B cell (primary cell): ENCODE measurements around the gene MEGF11. TPM values are rescaled to one million over a fixed set of nuclear protein-coding genes. Genes with fewer than 3 reads are reported as not detected.

Experiments
- ATAC-seq: fragments of 200-7000 bp; cut with Tn5 transposase; one replicate; pipeline ENCODE4 v1.10.0; 2021; ENCODE audit warnings: low read depth, mild to moderate bottlenecking, moderate number of reproducible peaks, moderate library complexity
- CTCF ChIA-PET: fragments of 350-600 bp; sonication (Branson Sonifier 250); formaldehyde crosslinking; loops from one replicate; lab custom pipeline; 2021; ENCODE audit warnings: antibody characterized with exemption, inconsistent platforms; lab: Charles Lee
- POLR2A ChIA-PET: fragments of 350-600 bp; sonication (Branson Sonifier 250); formaldehyde crosslinking; loops from one replicate; lab custom pipeline; 2021; ENCODE audit warnings: antibody characterized with exemption; lab: Charles Lee
- DNase-seq: peaks from one replicate; pipeline ENCODE4 v3.0.0; 2013
- H2AFZ ChIP-seq: 2 replicates; pipeline ENCODE4 v1.6.1; 2012; ENCODE audit warnings: mild to moderate bottlenecking, low read depth, low read length; ENCODE audit not compliant: insufficient read depth, poor library complexity, severe bottlenecking
- H3K27ac ChIP-seq, 2 donors: 1 replicate in 1 of 2; 2 replicates in 1 of 2; pipeline ENCODE4 v1.5.1; 2012 to 2013; ENCODE audit warnings: low read length in 2 of 2, mild to moderate bottlenecking in 2 of 2, moderate library complexity in 1 of 2
- H3K27me3 ChIP-seq, 4 experiments: fragments of 200-600 bp in 1 of 4; sonication (generic) in 1 of 4; replicated peaks in 1 of 4; 1 replicate in 2 of 4; 2 replicates in 2 of 4; pipeline versions ENCODE4 v1.6.1 to v1.7.0; 2013 to 2016; ENCODE audit warnings: low read length in 3 of 4, mild to moderate bottlenecking in 2 of 4, mixed read lengths in 1 of 4, moderate library complexity in 1 of 4; ENCODE audit not compliant: insufficient read depth in 4 of 4, control insufficient read depth in 3 of 4; ENCODE audit errors: control extremely low read depth in 1 of 4
- H3K36me3 ChIP-seq, 2 experiments: replicated peaks in 1 of 2; 1 replicate in 1 of 2; 2 replicates in 1 of 2; pipeline versions ENCODE4 v1.6.1 to v1.7.1; 2013; ENCODE audit warnings: low read length in 1 of 2; ENCODE audit not compliant: insufficient read depth in 2 of 2, control insufficient read depth in 1 of 2; ENCODE audit errors: control extremely low read depth in 1 of 2, extremely low read depth in 1 of 2
- H3K4me1 ChIP-seq, 2 donors: fragments of 200-600 bp in 1 of 2; sonication (generic) in 1 of 2; 1 replicate in 1 of 2; 2 replicates in 1 of 2; pipeline versions ENCODE4 v1.5.1 to v1.6.1; 2013 to 2017; ENCODE audit warnings: low read length in 2 of 2; ENCODE audit not compliant: control insufficient read depth in 2 of 2, insufficient read depth in 2 of 2
- H3K4me2 ChIP-seq: replicated peaks from 2 replicates; pipeline ENCODE3; 2012; ENCODE audit warnings: mild to moderate bottlenecking, low read depth, low read length; ENCODE audit not compliant: poor library complexity, severe bottlenecking
- H3K4me3 ChIP-seq, 5 experiments: fragments of 200-600 bp in 1 of 5; sonication (generic) in 1 of 5; 1 replicate in 3 of 5; 2 replicates in 2 of 5; pipeline versions ENCODE4 v1.5.1 to v1.7.0; 2011 to 2016; ENCODE audit warnings: low read length in 4 of 5, mild to moderate bottlenecking in 4 of 5, low read depth in 2 of 5, control low read depth in 1 of 5, moderate library complexity in 1 of 5; ENCODE audit not compliant: insufficient read depth in 1 of 5; ENCODE audit errors: control extremely low read depth in 1 of 5, extremely low read depth in 1 of 5
- H3K79me2 ChIP-seq: fragments of 200-600 bp; sonication (generic); one replicate; pipeline ENCODE4 v1.6.0; 2016; ENCODE audit warnings: low read length; ENCODE audit not compliant: control insufficient read depth, insufficient read depth
- H3K9ac ChIP-seq: fragments of 200-600 bp; sonication (generic); 2 replicates; pipeline ENCODE4 v1.6.1; 2017; ENCODE audit warnings: mild to moderate bottlenecking, low read length, moderate library complexity
- H3K9me3 ChIP-seq, 3 donors: one replicate each; pipeline versions ENCODE4 v1.6.1 to v1.7.1; 2013; ENCODE audit warnings: low read length in 2 of 3; ENCODE audit not compliant: control insufficient read depth in 2 of 3, insufficient read depth in 1 of 3; ENCODE audit errors: control extremely low read depth in 1 of 3
- H4K20me1 ChIP-seq: 2 replicates; pipeline ENCODE4 v1.6.0; 2012; ENCODE audit warnings: mild to moderate bottlenecking, low read length; ENCODE audit not compliant: insufficient read depth, control insufficient read depth, poor library complexity, severe bottlenecking
- H3K27ac Mint-ChIP-seq: one replicate; pipeline ENCODE4 v1.8.0; 2021; ENCODE audit warnings: mixed read lengths
- H3K27me3 Mint-ChIP-seq: one replicate; pipeline ENCODE4 v1.8.0; 2021; ENCODE audit warnings: mixed read lengths
- H3K4me1 Mint-ChIP-seq: one replicate; pipeline ENCODE4 v1.8.0; 2021; ENCODE audit warnings: mixed read lengths
- H3K4me3 Mint-ChIP-seq: one replicate; pipeline ENCODE4 v1.8.0; 2021; ENCODE audit warnings: mixed read lengths
- H3K9me3 Mint-ChIP-seq: one replicate; pipeline ENCODE4 v1.8.0; 2022; ENCODE audit warnings: mixed read lengths; ENCODE audit not compliant: insufficient read depth
- EZH2 ChIP-seq: IDR thresholded peaks from 2 replicates; pipeline ENCODE4 v1.6.1; 2012; ENCODE audit warnings: borderline replicate concordance, low read depth, mild to moderate bottlenecking, moderate library complexity, low read length; ENCODE audit not compliant: insufficient read depth, poor library complexity, severe bottlenecking
- WGBS: methylation state at CpG from one replicate; pipeline ENCODE4 v1.1.5; 2013; ENCODE audit warnings: missing lambda C conversion rate; ENCODE audit not compliant: insufficient coverage; 5-methylcytosine and 5-hydroxymethylcytosine counted together
- intact Hi-C: fragments of 100-400 bp; cut with micrococcal nuclease; formaldehyde crosslinking; loops from one replicate; pipeline ENCODE4 v1.10.0; 2022
- polyA plus RNA-seq: library from polyadenylated mRNA; depleted of rRNA; stranded (reverse); fragments of >200 nt; gene quantifications from 2 replicates; pipeline ENCODE4 v1.2.3, GENCODE V29; 2012
- total RNA-seq, 2 donors: library from RNA; stranded (reverse); fragments of 120-200 nt in 1 of 2; gene quantifications; 1 replicate in 1 of 2; 2 replicates in 1 of 2; pipeline versions ENCODE4 v1.2.3 to v1.2.4, GENCODE V29; 2013 to 2022
- TF ChIP-seq, protein P1 (sequence below): fragments of 200-600 bp; IDR thresholded peaks from one replicate; pipeline ENCODE4 v1.8.0; 2022; ENCODE audit warnings: antibody characterized with exemption, mild to moderate bottlenecking

Gene MEGF11
- total and polyA plus RNA-seq, 2 donors (not counting 1 experiment from before 2014, with no cell fraction given) = 0.04 to 0.34 TPM

GRCh38 chr15:66240240-66240794 lies 13.2 kb downstream of the MEGF11 start:
- Mint-ChIP-seq H3K4me1 (peaks cover 2% of the 10 kb centered on the region), H3K27ac (no peak overlapping the region), H3K27me3 (peaks cover 40% of the 10 kb centered on the region), H3K4me3 (no peak overlapping the region), H3K9me3 (no peaks in the 10 kb centered on the region)
- intact Hi-C loops = no loop called here
- H2AFZ ChIP-seq = no peak overlapping the region
- no peak overlapping the region for H3K27ac ChIP-seq
- no peak for ATAC-seq
- DNase-seq = no peak
- peaks cover 0 to 6% of the 10 kb centered on the region in 2 donors for H3K4me1 ChIP-seq
- no peak overlapping the region for H3K9ac ChIP-seq
- no peaks in the 10 kb centered on the region for H3K79me2 ChIP-seq
- H3K36me3 ChIP-seq = no peaks in the 10 kb centered on the region
- H3K4me2 ChIP-seq = no peak overlapping the region
- ChIA-PET CTCF (no interaction called here), POLR2A (no interaction called here)
- TF ChIP-seq EZH2 = no peak
- H3K9me3 ChIP-seq = no peaks in the 10 kb centered on the region
- no peaks in the 10 kb centered on the region for H4K20me1 ChIP-seq
- peaks cover 0 to 5% (median 0%) of the 10 kb centered on the region in 4 experiments for H3K27me3 ChIP-seq
- H3K4me3 ChIP-seq = no peak overlapping the region
- 94% methylated on average over 9 of the region's 9 CpGs for WGBS

DNA sequence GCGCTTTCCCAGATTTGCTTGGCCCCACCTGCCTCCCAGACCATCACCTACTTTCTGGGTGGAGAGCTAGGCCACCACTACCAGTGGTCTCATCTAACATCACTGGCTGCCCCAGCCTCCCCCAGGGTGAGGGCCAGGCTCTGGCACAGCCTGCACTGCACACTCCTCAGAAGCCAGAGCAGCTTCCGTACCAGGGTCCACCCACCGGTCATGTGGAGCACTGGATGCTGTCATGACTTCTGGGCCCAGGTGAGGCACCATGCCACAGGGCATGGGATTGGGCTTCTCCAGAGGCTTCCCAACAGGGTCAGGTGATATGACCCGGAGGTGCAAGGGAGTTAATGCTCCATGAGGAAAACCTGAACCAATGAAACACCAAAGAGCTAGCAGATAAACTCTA lies 14.0 kb downstream of the MEGF11 start:
- peaks cover 0 to 6% of the 10 kb centered on the region in 2 donors for H3K4me1 ChIP-seq
- no peak overlapping the region for H3K4me2 ChIP-seq
- peaks cover 0 to 7% (median 0%) of the 10 kb centered on the region in 4 experiments for H3K27me3 ChIP-seq
- H3K36me3 ChIP-seq = no peaks in the 10 kb centered on the region
- no peak overlapping the region for H3K27ac ChIP-seq
- 94% methylated on average over 4 of the region's 4 CpGs for WGBS
- ATAC-seq (no peak), DNase-seq (no peak)
- H3K79me2 ChIP-seq = no peaks in the 10 kb centered on the region
- peaks cover 2% of the 10 kb centered on the region for H3K4me1 Mint-ChIP-seq
- TF ChIP-seq, protein P1, sequence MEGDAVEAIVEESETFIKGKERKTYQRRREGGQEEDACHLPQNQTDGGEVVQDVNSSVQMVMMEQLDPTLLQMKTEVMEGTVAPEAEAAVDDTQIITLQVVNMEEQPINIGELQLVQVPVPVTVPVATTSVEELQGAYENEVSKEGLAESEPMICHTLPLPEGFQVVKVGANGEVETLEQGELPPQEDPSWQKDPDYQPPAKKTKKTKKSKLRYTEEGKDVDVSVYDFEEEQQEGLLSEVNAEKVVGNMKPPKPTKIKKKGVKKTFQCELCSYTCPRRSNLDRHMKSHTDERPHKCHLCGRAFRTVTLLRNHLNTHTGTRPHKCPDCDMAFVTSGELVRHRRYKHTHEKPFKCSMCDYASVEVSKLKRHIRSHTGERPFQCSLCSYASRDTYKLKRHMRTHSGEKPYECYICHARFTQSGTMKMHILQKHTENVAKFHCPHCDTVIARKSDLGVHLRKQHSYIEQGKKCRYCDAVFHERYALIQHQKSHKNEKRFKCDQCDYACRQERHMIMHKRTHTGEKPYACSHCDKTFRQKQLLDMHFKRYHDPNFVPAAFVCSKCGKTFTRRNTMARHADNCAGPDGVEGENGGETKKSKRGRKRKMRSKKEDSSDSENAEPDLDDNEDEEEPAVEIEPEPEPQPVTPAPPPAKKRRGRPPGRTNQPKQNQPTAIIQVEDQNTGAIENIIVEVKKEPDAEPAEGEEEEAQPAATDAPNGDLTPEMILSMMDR = no peak
- POLR2A ChIA-PET = no interaction called here
- CTCF ChIA-PET = no interaction called here
- no peak overlapping the region for H3K9ac ChIP-seq
- H3K9me3 ChIP-seq = no peaks in the 10 kb centered on the region
- H4K20me1 ChIP-seq = no peaks in the 10 kb centered on the region
- no peak overlapping the region for H2AFZ ChIP-seq
- intact Hi-C loops = no loop called here
- no peak overlapping the region for H3K4me3 Mint-ChIP-seq
- H3K4me3 ChIP-seq = no peak overlapping the region
- peaks cover 34% of the 10 kb centered on the region for H3K27me3 Mint-ChIP-seq
- H3K9me3 Mint-ChIP-seq = no peaks in the 10 kb centered on the region
- no peak overlapping the region for H3K27ac Mint-ChIP-seq
